ENCODE data around the gene ICE1.

DNA sequence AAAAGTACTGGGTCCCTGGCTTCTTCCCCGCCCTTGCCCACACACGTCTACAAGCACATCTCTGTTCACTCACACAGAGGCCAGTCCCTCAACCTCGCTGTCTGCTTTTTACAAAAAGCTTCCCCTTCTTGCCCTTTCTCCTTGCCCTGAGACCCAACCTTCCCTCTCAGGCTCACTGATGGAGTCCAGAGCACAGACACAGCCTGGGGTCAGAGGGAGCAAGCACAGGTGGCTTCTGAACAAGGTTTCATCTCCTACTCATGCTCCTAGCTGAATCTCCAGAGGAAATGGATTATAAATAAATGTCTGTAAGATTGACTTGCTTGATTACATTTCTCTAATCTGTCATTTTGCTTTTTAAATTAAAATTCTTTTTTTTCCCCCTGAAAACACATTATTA, 101.8 kb downstream of the ICE1 start:
- TF ChIP-seq, protein P1, sequence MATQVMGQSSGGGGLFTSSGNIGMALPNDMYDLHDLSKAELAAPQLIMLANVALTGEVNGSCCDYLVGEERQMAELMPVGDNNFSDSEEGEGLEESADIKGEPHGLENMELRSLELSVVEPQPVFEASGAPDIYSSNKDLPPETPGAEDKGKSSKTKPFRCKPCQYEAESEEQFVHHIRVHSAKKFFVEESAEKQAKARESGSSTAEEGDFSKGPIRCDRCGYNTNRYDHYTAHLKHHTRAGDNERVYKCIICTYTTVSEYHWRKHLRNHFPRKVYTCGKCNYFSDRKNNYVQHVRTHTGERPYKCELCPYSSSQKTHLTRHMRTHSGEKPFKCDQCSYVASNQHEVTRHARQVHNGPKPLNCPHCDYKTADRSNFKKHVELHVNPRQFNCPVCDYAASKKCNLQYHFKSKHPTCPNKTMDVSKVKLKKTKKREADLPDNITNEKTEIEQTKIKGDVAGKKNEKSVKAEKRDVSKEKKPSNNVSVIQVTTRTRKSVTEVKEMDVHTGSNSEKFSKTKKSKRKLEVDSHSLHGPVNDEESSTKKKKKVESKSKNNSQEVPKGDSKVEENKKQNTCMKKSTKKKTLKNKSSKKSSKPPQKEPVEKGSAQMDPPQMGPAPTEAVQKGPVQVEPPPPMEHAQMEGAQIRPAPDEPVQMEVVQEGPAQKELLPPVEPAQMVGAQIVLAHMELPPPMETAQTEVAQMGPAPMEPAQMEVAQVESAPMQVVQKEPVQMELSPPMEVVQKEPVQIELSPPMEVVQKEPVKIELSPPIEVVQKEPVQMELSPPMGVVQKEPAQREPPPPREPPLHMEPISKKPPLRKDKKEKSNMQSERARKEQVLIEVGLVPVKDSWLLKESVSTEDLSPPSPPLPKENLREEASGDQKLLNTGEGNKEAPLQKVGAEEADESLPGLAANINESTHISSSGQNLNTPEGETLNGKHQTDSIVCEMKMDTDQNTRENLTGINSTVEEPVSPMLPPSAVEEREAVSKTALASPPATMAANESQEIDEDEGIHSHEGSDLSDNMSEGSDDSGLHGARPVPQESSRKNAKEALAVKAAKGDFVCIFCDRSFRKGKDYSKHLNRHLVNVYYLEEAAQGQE (IDR thresholded peaks at IDR 0.05; ENCODE audit: insufficient read depth in 1 of 2, low read depth in 2 of 2, low read length in 1 of 2), result no peak
- TF ChIP-seq POLR2AphosphoS5 (IDR thresholded peaks at IDR 0.05; ENCODE audit: low read depth, low read length) (no peak), SIN3A (IDR thresholded peaks at IDR 0.05; ENCODE audit: borderline replicate concordance, insufficient read depth, low read depth, low read length) (no peak)
- TF ChIP-seq, protein P2, sequence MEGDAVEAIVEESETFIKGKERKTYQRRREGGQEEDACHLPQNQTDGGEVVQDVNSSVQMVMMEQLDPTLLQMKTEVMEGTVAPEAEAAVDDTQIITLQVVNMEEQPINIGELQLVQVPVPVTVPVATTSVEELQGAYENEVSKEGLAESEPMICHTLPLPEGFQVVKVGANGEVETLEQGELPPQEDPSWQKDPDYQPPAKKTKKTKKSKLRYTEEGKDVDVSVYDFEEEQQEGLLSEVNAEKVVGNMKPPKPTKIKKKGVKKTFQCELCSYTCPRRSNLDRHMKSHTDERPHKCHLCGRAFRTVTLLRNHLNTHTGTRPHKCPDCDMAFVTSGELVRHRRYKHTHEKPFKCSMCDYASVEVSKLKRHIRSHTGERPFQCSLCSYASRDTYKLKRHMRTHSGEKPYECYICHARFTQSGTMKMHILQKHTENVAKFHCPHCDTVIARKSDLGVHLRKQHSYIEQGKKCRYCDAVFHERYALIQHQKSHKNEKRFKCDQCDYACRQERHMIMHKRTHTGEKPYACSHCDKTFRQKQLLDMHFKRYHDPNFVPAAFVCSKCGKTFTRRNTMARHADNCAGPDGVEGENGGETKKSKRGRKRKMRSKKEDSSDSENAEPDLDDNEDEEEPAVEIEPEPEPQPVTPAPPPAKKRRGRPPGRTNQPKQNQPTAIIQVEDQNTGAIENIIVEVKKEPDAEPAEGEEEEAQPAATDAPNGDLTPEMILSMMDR (IDR thresholded peaks at IDR 0.05), result no peak
